ENCODE data around the gene ARHGAP10.

ARHGAP10 gene, protein sequence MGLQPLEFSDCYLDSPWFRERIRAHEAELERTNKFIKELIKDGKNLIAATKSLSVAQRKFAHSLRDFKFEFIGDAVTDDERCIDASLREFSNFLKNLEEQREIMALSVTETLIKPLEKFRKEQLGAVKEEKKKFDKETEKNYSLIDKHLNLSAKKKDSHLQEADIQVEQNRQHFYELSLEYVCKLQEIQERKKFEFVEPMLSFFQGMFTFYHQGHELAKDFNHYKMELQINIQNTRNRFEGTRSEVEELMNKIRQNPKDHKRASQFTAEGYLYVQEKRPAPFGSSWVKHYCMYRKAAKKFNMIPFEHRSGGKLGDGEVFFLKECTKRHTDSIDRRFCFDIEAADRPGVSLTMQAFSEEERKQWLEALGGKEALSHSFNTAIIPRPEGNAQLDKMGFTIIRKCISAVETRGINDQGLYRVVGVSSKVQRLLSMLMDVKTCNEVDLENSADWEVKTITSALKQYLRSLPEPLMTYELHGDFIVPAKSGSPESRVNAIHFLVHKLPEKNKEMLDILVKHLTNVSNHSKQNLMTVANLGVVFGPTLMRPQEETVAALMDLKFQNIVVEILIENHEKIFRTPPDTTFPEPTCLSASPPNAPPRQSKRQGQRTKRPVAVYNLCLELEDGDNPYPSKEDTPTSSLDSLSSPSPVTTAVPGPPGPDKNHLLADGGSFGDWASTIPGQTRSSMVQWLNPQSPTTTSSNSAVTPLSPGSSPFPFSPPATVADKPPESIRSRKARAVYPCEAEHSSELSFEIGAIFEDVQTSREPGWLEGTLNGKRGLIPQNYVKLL

DNA sequence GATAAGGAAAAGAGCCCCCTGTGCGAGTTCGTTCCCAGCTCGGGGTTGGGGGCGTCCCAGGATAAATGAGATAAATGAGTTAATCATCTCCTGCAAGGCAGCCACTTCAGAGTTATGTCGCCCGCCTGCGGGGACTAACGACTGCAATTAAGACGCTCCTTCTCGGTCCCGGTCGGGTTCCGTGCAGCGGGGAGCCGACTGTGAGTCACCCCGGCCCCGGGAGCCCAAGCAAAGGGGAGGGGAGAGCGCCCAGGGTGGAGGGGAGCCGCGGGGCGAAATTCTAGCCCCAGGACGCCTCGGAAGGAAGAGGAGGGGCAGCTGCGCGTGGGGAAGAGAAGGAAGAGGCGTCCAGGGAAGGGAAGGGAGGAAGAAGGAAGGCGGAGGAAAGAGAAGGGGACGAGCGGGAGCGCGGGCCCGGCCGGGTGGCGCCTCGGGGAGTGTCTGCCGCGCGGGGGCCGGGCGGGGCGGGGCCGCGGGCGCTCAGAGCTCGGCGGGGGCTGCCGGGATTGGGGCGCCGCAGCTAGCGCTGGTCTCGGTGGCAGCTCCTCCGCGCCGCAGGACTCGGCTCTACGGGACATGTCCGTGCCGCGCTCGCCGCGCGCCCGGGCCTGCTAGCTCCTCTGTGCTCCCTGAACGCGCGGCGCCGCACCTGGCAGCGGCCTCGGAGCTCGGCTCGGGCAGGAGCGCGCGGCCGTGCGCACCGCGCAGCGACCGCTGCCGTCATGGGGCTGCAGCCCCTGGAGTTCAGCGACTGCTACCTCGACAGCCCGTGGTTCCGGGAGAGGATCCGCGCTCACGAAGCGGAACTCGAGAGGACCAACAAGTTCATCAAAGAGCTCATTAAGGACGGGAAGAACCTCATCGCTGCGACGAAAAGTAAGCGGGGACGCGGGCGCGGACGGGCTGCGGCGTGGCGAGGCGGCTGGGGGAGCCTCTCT, at the start of gene ARHGAP10:
Gene ARHGAP10 (plus strand): TSS at position 509 of the 938 bp plus-strand sequence. CDS start 214 bp downstream, at position 723.
- TF ChIP-seq, protein P1, sequence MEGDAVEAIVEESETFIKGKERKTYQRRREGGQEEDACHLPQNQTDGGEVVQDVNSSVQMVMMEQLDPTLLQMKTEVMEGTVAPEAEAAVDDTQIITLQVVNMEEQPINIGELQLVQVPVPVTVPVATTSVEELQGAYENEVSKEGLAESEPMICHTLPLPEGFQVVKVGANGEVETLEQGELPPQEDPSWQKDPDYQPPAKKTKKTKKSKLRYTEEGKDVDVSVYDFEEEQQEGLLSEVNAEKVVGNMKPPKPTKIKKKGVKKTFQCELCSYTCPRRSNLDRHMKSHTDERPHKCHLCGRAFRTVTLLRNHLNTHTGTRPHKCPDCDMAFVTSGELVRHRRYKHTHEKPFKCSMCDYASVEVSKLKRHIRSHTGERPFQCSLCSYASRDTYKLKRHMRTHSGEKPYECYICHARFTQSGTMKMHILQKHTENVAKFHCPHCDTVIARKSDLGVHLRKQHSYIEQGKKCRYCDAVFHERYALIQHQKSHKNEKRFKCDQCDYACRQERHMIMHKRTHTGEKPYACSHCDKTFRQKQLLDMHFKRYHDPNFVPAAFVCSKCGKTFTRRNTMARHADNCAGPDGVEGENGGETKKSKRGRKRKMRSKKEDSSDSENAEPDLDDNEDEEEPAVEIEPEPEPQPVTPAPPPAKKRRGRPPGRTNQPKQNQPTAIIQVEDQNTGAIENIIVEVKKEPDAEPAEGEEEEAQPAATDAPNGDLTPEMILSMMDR (IDR thresholded peaks at IDR 0.05; ENCODE audit: low read depth, low read length), result no peak
- H3K4me3 ChIP-seq (ENCODE audit: low read depth, low read length), result peak within 1 kb of the TSS; percentile 68

DNA sequence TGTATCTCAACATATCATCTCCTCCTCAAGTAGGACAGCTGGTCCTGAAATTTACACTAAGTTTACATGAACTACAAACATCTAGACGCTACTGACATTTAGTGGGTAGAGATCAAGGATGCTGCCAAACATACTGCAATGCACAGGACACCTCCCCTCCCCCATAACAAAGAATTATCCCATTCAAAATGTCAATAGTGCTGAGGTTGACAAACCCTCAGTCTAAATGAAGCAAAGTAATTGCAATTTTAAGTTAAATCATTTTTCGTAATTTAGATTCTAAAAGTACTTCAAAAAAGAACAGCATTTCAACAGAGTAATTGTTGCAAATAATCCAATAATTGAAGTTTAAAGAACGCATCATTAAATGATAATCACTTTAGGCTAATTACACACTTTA, 49.1 kb upstream of the ARHGAP10 start:
- TF ChIP-seq, protein P1 (IDR thresholded peaks at IDR 0.05; ENCODE audit: low read depth, low read length), result no peak
- peak overlapping the region; percentile 86 for H3K4me3 ChIP-seq (ENCODE audit: low read depth, low read length)

DNA sequence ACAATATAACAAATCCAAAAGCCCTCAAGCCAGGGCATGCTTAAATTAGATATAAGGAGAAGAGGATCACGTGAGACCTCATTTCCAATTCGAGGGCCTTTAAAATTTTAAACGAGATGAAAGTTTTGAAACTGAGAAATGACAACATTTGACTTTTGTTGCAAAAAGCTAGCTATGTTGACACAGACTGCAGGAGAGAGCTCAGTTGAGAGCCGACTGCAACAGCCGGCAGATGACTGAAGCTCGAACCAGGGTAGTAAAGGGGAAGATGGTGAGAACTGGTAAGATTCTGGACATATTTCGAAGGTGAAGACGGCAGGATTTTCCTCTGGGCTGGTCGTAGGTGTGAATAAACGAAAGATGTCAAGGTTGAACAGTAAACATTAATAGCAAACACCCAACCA, 48.7 kb upstream of the ARHGAP10 start:
- TF ChIP-seq, protein P1 (IDR thresholded peaks at IDR 0.05; ENCODE audit: low read depth, low read length), result no peak
- peak overlapping the region; percentile 86 for H3K4me3 ChIP-seq (ENCODE audit: low read depth, low read length)

DNA sequence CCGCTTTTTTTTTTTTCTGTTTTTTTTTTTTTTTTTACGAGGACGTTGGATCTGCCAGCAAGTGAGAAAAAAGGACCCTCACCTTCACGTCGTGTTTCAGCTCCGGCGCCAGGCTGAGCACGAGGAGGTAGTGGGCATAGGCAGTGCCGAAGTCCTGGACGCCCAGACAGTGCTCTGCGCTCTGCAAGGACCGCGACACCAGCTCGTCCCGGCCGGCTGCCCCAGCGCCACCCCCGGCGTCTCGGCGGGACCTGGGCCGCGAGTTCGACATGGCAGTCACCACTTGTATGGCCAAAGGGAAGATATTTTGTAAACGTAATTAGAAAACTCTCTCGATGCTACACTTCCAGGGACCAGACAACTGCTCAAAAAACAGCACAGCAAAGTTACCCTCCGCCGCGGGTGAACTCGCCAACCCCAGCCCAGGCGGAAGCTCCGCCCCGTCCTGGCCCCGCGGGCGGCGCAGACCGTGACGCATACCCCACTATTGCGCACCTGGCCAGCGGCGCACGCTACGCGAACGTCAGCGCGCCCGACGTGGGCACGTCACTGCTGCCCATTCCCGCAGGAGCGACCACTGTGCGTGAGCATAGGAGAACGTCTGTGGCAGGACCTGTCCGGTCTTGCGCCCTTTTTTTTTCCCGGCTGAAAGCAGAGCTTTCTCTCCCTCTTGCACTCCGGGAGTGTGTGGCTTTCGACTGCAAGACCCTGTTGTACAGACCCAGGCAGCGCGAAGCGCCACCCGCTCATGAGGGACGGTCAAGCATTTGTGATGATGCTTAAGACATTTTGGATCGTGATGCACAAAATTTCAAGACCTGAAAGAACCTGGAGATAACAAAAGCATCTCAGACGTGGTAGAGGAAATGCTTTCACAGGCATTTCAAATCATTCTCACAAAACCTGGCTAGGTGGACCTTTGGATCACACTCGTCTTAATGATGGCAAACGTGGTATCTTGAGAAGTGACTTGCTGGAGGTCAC, 47.9 kb upstream of the ARHGAP10 start, which contains the start of gene PRMT9:
Gene PRMT9 (minus strand): TSS at position 447 of the 984 bp plus-strand sequence. CDS start 176 bp downstream, at position 271.
- H3K4me3 ChIP-seq (ENCODE audit: low read depth, low read length), result peak within 1 kb of the TSS; percentile 86
- TF ChIP-seq, protein P1 (IDR thresholded peaks at IDR 0.05; ENCODE audit: low read depth, low read length), result no peak

DNA sequence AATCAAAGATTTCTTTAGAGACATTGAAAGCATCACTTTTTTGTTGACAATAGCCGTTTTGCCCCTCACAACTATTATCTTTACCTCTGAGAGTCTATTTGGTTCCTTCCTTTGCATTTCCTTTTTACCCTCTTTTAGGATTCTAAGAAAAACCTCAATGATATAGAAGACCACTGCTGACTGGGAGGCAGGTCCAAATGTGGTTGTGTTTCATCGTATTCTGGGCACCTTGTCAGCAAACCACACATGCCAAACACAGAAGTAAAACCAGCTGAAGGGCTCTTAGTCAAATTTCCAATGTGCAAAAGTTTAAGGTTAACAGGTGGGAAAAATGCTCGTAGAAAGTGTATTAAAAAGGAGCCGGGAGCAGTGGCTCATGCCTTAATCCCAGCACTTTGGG, 42.8 kb upstream of the ARHGAP10 start:
- H3K4me3 ChIP-seq (ENCODE audit: low read depth, low read length), result no peak overlapping the region
- TF ChIP-seq, protein P1 (IDR thresholded peaks at IDR 0.05; ENCODE audit: low read depth, low read length), result no peak

DNA sequence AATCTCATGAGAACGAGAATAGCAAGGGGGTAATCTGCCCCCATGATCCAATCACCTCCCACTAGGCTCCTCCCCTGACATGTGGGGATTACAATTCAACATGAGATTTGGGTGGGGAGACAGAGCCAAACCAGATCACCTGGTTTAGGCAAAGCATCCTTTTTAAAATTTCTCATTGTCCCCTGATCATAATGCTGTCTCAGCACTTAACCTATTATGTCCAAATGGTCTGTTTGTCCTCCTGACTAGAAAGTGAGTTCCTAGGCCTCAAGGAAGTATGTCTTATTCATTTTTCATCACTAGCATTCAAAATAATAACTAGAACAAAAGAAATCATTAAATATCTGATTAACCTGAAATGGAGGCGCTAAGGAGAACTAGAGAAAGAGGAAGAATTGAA, 40.1 kb upstream of the ARHGAP10 start:
- TF ChIP-seq, protein P1 (IDR thresholded peaks at IDR 0.05; ENCODE audit: low read depth, low read length), result no peak
- H3K4me3 ChIP-seq (ENCODE audit: low read depth, low read length), result no peak overlapping the region
